Neuronal stem cell (in vitro differentiated cells): ENCODE results near the gene OXCT1.

Source experiments
- DNase-seq: peaks from one replicate; pipeline ENCODE4 v3.0.0-alpha.2; 2013; ENCODE audit warnings: low spot score
- H2AFZ ChIP-seq: one replicate; pipeline ENCODE4 v1.6.1; 2013; ENCODE audit warnings: mild to moderate bottlenecking, low read length, inconsistent platforms
- H2AK5ac ChIP-seq: 2 replicates; pipeline ENCODE4 v1.6.1; 2013; ENCODE audit warnings: low read depth, mild to moderate bottlenecking, inconsistent platforms, low read length, moderate library complexity, mixed read lengths
- H2BK120ac ChIP-seq: 2 replicates; pipeline ENCODE4 v1.6.1; 2013; ENCODE audit warnings: low read depth, mild to moderate bottlenecking, inconsistent platforms, low read length, moderate library complexity, mixed read lengths
- H2BK12ac ChIP-seq: one replicate; pipeline ENCODE4 v1.6.1; 2013; ENCODE audit warnings: low read length, inconsistent platforms
- H2BK15ac ChIP-seq: 2 replicates; pipeline ENCODE4 v1.6.1; 2013; ENCODE audit warnings: mild to moderate bottlenecking, low read length, inconsistent platforms, mixed read lengths
- H2BK5ac ChIP-seq: one replicate; pipeline ENCODE4 v1.6.1; 2013; ENCODE audit warnings: inconsistent platforms, mild to moderate bottlenecking, low read length, moderate library complexity
- H3K14ac ChIP-seq: one replicate; pipeline ENCODE4 v1.6.1; 2013; ENCODE audit warnings: low read length, inconsistent platforms
- H3K18ac ChIP-seq: 2 replicates; pipeline ENCODE4 v1.6.1; 2013; ENCODE audit warnings: low read length, inconsistent platforms
- H3K23ac ChIP-seq: 2 replicates; pipeline ENCODE4 v1.6.1; 2013; ENCODE audit warnings: low read depth, mild to moderate bottlenecking, mixed read lengths, low read length, inconsistent platforms; ENCODE audit not compliant: poor library complexity
- H3K27ac ChIP-seq: replicated peaks from 3 replicates; pipeline ENCODE4 v1.5.1; 2013; ENCODE audit warnings: low read length, inconsistent platforms
- H3K27me3 ChIP-seq, 3 experiments: 2 replicates each; pipeline ENCODE4 v1.6.1; 2013; ENCODE audit warnings: low read length in 3 of 3, mild to moderate bottlenecking in 2 of 3, inconsistent platforms in 1 of 3, low read depth in 1 of 3, mixed read lengths in 1 of 3, moderate library complexity in 1 of 3; ENCODE audit not compliant: control insufficient read depth in 3 of 3, insufficient read depth in 3 of 3
- H3K36me3 ChIP-seq, 2 donors: replicated peaks in 1 of 2; 2 replicates each; pipeline ENCODE4 v1.6.1; 2013; ENCODE audit warnings: low read length in 2 of 2; ENCODE audit not compliant: control insufficient read depth in 2 of 2, insufficient read depth in 2 of 2
- H3K4ac ChIP-seq: 2 replicates; pipeline ENCODE4 v1.6.1; 2013; ENCODE audit warnings: inconsistent platforms, mild to moderate bottlenecking, low read length, moderate library complexity
- H3K4me1 ChIP-seq, 2 donors: 1 replicate in 1 of 2; 2 replicates in 1 of 2; pipeline ENCODE4 v1.6.1; 2013; ENCODE audit warnings: low read length in 2 of 2, low read depth in 1 of 2; ENCODE audit not compliant: control insufficient read depth in 2 of 2, insufficient read depth in 1 of 2
- H3K4me2 ChIP-seq: one replicate; pipeline ENCODE4 v1.6.1; 2013; ENCODE audit warnings: mild to moderate bottlenecking, low read length, inconsistent platforms; ENCODE audit not compliant: insufficient read depth, poor library complexity, severe bottlenecking
- H3K4me3 ChIP-seq, 2 donors: 2 replicates each; pipeline ENCODE4 v1.5.1; 2013; ENCODE audit warnings: low read length in 2 of 2, mild to moderate bottlenecking in 2 of 2, inconsistent platforms in 1 of 2, moderate library complexity in 1 of 2
- H3K79me1 ChIP-seq: one replicate; pipeline ENCODE4 v1.6.1; 2013; ENCODE audit warnings: low read depth, mild to moderate bottlenecking, inconsistent platforms, low read length, moderate library complexity
- H3K9ac ChIP-seq: one replicate; pipeline ENCODE4 v1.6.1; 2013; ENCODE audit warnings: mild to moderate bottlenecking, low read depth, low read length, inconsistent platforms; ENCODE audit not compliant: poor library complexity
- H3K9me3 ChIP-seq, 2 donors: replicated peaks in 1 of 2; 2 replicates each; pipeline versions ENCODE3 to v1.6.1; 2013; ENCODE audit warnings: low read length in 2 of 2, mild to moderate bottlenecking in 2 of 2, inconsistent platforms in 1 of 2, low read depth in 1 of 2, mixed read lengths in 1 of 2, moderate library complexity in 1 of 2; ENCODE audit not compliant: control insufficient read depth in 2 of 2, insufficient read depth in 1 of 2
- H4K8ac ChIP-seq: one replicate; pipeline ENCODE4 v1.6.1; 2013; ENCODE audit warnings: low read depth, mild to moderate bottlenecking, inconsistent platforms, low read length, moderate library complexity
- H4K91ac ChIP-seq: one replicate; pipeline ENCODE4 v1.6.1; 2013; ENCODE audit warnings: low read length, low read depth, mild to moderate bottlenecking, inconsistent platforms; ENCODE audit not compliant: poor library complexity
- WGBS, 2 donors: extraction: QIAGEN DNeasy Blood & Tissue Kit; methylation state at CpG; one replicate each; pipeline ENCODE4 v1.1.7; 2013; ENCODE audit warnings: missing lambda C conversion rate in 2 of 2, mixed read lengths in 1 of 2; ENCODE audit not compliant: insufficient read length in 2 of 2, insufficient replicate concordance in 1 of 2; ENCODE audit errors: extremely low coverage in 2 of 2; 5-methylcytosine and 5-hydroxymethylcytosine counted together

Gene OXCT1

GRCh38 chr5:41821051-41821450 is 49.2 kb downstream of the OXCT1 start:
- H3K18ac ChIP-seq, result no peak overlapping the region
- no peak overlapping the region for H3K27ac ChIP-seq
- H2BK5ac ChIP-seq, result no peak overlapping the region
- H3K9ac ChIP-seq, result no peak overlapping the region
- DNase-seq, result no peak
- no peak overlapping the region for H4K8ac ChIP-seq
- H3K27me3 ChIP-seq, result no peaks in the 10 kb centered on the region
- no peaks in the 10 kb centered on the region for H3K4me1 ChIP-seq
- H3K4ac ChIP-seq, result no peak overlapping the region
- no peak overlapping the region for H3K4me2 ChIP-seq
- no peak overlapping the region for H3K14ac ChIP-seq
- H3K9me3 ChIP-seq, result no peaks in the 10 kb centered on the region
- no peaks in the 10 kb centered on the region for H3K36me3 ChIP-seq
- H2AK5ac ChIP-seq, result no peak overlapping the region
- no peak overlapping the region for H2AFZ ChIP-seq
- H4K91ac ChIP-seq, result no peak overlapping the region
- H2BK15ac ChIP-seq, result no peak overlapping the region
- H2BK120ac ChIP-seq, result no peak overlapping the region
- H2BK12ac ChIP-seq, result no peak overlapping the region
- H3K4me3 ChIP-seq, result no peak overlapping the region
- H3K23ac ChIP-seq, result no peak overlapping the region
- no peaks in the 10 kb centered on the region for H3K79me1 ChIP-seq

GRCh38 chr5:41820150-41820549 is 50.1 kb downstream of the OXCT1 start:
- no peaks in the 10 kb centered on the region for H3K27me3 ChIP-seq
- no peak overlapping the region for H3K9ac ChIP-seq
- H3K36me3 ChIP-seq, result no peaks in the 10 kb centered on the region
- H3K79me1 ChIP-seq, result no peaks in the 10 kb centered on the region
- no peak overlapping the region for H3K27ac ChIP-seq
- no peaks in the 10 kb centered on the region for H3K4me1 ChIP-seq
- H3K9me3 ChIP-seq, result no peaks in the 10 kb centered on the region
- H2AFZ ChIP-seq, result no peak overlapping the region
- no peak overlapping the region for H2BK15ac ChIP-seq
- no peak overlapping the region for H3K14ac ChIP-seq
- H2BK5ac ChIP-seq, result no peak overlapping the region
- H3K18ac ChIP-seq, result no peak overlapping the region
- H2AK5ac ChIP-seq, result no peak overlapping the region
- H2BK120ac ChIP-seq, result no peak overlapping the region
- H2BK12ac ChIP-seq, result no peak overlapping the region
- H4K91ac ChIP-seq, result no peak overlapping the region
- H3K23ac ChIP-seq, result no peak overlapping the region
- H4K8ac ChIP-seq, result no peak overlapping the region
- WGBS, 2 donors, result no CpG with 5 or more reads among the region's 2 CpGs
- H3K4ac ChIP-seq, result no peak overlapping the region
- DNase-seq, result no peak
- no peak overlapping the region for H3K4me2 ChIP-seq
- H3K4me3 ChIP-seq, result no peak overlapping the region

GRCh38 chr5:41817625-41818301 is 52.5 kb downstream of the OXCT1 start:
- Histone ChIP-seq H2AK5ac (no peak overlapping the region), H2AFZ (no peak overlapping the region), H4K91ac (no peak overlapping the region), H3K36me3 (no peaks in the 10 kb centered on the region), H3K27me3 (no peaks in the 10 kb centered on the region), H3K4ac (no peak overlapping the region), H3K4me2 (no peak overlapping the region), H3K9me3 (no peaks in the 10 kb centered on the region), H3K23ac (no peak overlapping the region), H3K14ac (no peak overlapping the region), H3K4me1 (no peaks in the 10 kb centered on the region), H2BK15ac (no peak overlapping the region), H2BK12ac (no peak overlapping the region), H2BK120ac (no peak overlapping the region), H3K27ac (no peak overlapping the region), H2BK5ac (no peak overlapping the region), H4K8ac (no peak overlapping the region), H3K9ac (no peak overlapping the region), H3K79me1 (no peaks in the 10 kb centered on the region), H3K4me3 (no peak overlapping the region), H3K18ac (no peak overlapping the region)
- no peak for DNase-seq

- Histone ChIP-seq H2BK15ac (no peak overlapping the region), H3K9ac (no peak overlapping the region), H3K27ac (no peak overlapping the region), H3K4me3 (no peak overlapping the region), H3K9me3 (no peaks in the 10 kb centered on the region), H3K14ac (no peak overlapping the region), H2AK5ac (no peak overlapping the region), H2BK5ac (no peak overlapping the region), H2AFZ (no peak overlapping the region), H3K18ac (no peak overlapping the region), H3K23ac (no peak overlapping the region), H3K79me1 (no peaks in the 10 kb centered on the region), H4K91ac (no peak overlapping the region), H3K4ac (no peak overlapping the region), H3K4me2 (no peak overlapping the region), H2BK12ac (no peak overlapping the region), H3K36me3 (no peaks in the 10 kb centered on the region), H3K27me3 (no peaks in the 10 kb centered on the region), H2BK120ac (no peak overlapping the region), H3K4me1 (no peaks in the 10 kb centered on the region), H4K8ac (no peak overlapping the region)
- WGBS, 2 donors, result no CpG with 5 or more reads among the region's 3 CpGs
- no peak for DNase-seq
Measured at GRCh38 chr5:41815663-41816229, 54.5 kb downstream of the OXCT1 start.
